LNCAP (cell line): ENCODE measurements around the gene MEIS2.

Source experiments
- CTCF ChIP-seq: fragments of 450-650 bp; IDR thresholded peaks from 2 replicates; pipeline ENCODE4 v1.5.1; 2017; ENCODE audit warnings: mild to moderate bottlenecking

MEIS2 gene

GRCh38 chr15:36944442-36944841 is 155.9 kb downstream of the MEIS2 start:
- TF ChIP-seq CTCF, result no peak

GRCh38 chr15:36943508-36944361 is 156.6 kb downstream of the MEIS2 start:
- no peak for TF ChIP-seq CTCF

- no peak for TF ChIP-seq CTCF
Observed at GRCh38 chr15:36942248-36942827, 158.0 kb downstream of the MEIS2 start.

GRCh38 chr15:36941798-36942197 is 158.6 kb downstream of the MEIS2 start:
- no peak for TF ChIP-seq CTCF

- TF ChIP-seq CTCF, result no peak
Observed at GRCh38 chr15:36940636-36941260, 159.6 kb downstream of the MEIS2 start.

GRCh38 chr15:36940219-36940618 is 160.1 kb downstream of the MEIS2 start:
- TF ChIP-seq CTCF, result no peak

- TF ChIP-seq CTCF, result no peak
Observed at GRCh38 chr15:36938764-36939163, 161.6 kb downstream of the MEIS2 start.
